GM19324 (cell line): ENCODE results near the gene SLC6A18.

ENCODE experiments used
- ATAC-seq: cut with Tn5 transposase; IDR thresholded peaks from one replicate; pipeline ENCODE4 v1.9.1; 2021; ENCODE audit warnings: mild to moderate bottlenecking, moderate library complexity; ENCODE audit not compliant: unreplicated experiment, low FRiP score

Gene SLC6A18

DNA sequence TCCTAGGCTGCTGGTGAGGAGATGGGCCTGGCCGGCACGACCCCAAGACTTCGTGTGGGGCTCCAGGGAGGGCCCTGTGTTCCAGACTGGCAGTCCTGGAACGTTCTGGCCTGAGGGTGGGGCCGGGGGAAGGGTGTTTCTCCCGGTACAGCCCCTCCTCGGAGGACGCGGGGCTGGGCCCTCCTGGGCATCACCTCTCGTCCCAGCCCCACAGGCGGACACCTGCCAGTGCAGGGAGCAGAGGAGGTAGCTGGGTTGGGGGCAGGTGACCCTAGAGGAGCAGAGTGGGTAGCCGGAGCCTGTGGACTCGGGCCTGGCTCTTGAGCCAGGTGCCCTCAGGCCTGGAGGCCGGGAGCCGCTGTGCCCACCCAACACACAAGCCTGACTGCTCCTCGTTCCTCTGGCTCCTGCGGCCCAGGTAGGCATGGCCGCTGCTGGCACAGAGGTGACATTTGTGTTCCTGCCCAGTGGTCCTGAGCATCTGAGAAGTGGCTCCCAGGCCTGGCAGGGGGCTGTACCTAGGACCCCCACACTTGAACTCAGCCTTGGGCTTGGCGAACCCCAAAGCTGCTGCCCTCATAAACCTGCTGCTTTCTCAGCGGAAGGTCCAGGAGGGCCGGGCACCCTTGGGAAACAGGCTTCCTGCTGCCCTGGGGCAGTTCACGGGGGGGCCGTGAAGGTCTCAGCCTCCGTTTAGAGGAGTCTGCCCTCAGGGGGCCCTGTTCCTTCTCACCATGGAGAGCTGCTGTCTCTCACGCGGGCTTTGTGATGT, 23.0 kb upstream of the SLC6A18 start:
- no peak for ATAC-seq

DNA sequence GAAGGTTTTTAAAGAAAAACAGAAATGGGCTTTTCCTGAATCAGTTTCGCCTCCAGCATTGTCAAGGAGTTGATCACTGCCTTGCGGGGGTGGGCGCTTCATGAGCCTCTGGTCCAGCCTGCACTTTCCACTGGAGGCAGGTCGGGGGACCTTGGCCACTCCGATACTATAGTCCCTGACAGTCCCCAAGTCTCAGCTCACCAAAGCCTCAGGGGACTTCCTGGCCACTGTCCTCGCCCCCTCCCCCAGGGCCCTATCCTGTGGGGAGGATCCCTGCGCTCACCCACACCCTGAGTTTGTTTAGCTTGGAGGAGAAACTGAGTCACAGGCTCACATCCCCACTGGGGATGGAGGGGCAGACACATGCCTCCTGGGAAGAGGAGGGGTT, 22.4 kb upstream of the SLC6A18 start:
- ATAC-seq, result no peak

DNA sequence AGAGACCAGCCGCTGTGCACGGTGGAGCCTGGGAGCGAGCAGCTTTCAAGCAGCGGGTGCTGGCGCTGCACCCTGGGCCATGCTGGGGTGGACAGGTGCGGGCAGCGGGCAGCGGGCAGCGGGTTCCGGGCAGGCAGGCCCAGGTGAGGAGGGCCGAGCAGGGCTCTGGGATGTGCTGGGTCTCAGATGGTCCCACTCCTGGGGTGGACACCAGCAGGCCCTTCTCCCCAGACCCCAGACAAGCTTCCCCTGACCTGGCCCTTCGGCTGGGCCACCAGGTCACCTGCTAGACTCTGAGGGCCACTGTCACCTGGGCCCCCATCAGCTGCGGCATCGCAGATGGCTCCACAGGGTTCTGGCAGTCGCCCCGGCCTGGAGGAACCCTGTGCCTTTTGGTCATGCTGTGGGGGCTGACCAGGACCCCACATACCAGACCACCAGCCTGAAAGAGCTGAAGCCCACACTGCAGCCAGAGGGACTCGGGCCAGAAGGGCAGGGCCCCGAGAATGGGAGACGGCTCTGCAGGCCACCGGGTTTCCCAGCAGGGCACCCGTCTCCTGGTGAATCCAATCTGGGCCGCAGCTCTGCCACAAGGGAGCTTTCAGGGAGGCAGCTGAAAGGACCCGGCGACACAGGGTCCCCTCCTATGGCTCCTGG, 21.7 kb upstream of the SLC6A18 start:
- ATAC-seq, result no peak

DNA sequence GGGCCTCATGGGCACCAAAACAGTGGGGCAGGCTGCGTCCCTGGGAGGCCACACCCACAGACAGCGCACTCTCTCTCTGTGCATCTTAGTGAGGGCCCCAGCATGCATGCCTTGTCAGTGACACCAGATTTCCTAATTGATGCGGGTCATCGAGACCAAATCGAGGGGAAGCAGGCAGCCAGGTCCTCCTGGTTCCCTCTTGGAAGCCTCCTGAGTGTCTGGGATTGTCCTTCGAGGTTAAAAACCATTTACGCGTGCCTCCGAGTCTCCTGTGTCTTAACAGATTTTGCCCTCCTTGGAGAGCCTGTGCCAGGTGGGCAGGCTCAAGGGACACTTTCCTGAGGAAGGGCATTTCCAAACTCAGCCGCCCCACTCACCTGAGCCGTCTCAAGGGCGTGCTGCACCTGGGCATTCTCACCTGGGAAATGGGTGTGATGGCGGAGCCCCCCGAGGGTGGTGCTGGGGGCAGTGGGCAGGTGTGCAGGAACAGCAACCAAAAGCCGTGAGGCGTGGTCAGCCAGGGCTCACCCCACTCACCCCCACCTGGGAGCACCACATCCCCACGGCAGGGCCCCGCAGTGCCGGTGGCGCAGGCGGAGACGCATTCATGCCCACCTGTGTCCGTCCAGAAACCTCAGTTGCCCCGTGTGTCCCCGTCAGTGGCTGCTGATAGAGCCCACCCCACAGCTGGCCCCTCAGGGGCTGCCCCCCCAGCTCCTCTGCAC, 21.1 kb upstream of the SLC6A18 start:
- ATAC-seq, result no peak

DNA sequence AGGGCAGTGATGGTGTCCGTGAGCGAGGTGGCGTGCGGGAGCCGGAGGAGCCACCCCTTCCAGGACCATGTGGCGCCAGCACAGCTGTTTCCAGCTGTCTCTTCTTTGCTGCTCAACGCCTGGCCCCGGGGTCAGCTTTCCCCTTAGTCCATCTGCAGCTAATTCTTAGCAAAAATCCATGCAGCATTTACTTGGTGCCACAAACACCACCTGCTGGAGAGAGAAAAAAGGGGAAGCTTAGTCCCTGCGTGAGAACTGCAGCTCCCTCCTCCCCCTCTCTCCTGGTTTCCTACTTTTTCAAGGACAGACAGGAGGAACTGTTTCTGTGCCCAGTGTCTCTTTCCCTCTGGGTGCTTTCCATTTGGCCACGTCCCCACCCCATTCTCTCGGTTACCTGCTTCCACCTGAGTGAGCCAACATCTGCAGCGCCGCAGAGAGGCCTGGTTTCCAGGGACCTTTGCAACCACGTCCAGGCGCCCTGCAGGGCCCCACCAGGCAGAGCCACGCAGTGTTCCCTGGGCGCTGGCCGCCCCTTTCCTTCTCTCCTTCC, 20.4 kb upstream of the SLC6A18 start:
- no peak for ATAC-seq

DNA sequence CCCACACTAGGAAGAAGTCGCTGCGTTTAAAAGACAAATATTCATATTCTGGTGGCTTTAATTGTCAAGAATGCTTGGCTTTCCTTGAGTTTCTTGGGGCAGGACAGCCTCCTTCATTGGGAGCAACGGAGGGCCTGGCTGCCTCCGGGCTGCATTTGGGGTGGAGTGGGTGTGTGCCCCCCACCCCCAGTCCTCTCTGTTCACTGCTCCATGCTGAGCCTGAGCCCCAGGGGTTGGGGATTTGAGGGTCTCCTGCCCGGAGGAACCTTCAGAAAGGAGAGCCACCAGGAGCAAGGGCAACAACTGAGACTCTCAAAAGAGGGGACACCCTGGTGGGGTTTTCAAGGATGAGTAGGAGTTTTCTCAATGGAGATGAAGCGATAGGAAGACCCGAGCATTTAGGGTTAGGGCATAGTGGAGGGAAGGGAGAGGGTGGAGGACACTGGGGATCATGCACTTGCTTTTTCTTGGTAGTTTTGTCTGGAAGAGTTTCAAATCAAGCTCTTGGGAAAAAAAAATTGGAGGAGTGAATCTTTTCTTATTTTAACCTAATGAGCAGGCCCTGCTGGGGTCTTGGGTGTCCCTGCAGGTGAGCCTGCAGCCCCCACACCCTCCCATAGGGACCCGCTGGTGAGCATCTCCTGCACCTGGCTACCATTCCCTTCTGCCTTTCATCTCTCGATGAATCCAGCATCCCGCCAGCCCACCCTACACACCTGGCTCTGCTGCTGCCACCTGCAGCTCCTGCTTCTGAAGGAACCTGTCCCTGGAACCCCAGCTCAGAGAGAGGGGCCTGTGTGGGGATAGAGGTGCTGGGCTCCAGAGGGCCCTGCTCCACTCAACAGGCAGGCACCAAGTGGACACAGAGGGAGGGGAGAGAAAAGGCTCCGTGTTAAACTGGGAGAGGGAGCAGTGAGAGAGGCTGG, 19.7 kb upstream of the SLC6A18 start:
- ATAC-seq, result no peak

DNA sequence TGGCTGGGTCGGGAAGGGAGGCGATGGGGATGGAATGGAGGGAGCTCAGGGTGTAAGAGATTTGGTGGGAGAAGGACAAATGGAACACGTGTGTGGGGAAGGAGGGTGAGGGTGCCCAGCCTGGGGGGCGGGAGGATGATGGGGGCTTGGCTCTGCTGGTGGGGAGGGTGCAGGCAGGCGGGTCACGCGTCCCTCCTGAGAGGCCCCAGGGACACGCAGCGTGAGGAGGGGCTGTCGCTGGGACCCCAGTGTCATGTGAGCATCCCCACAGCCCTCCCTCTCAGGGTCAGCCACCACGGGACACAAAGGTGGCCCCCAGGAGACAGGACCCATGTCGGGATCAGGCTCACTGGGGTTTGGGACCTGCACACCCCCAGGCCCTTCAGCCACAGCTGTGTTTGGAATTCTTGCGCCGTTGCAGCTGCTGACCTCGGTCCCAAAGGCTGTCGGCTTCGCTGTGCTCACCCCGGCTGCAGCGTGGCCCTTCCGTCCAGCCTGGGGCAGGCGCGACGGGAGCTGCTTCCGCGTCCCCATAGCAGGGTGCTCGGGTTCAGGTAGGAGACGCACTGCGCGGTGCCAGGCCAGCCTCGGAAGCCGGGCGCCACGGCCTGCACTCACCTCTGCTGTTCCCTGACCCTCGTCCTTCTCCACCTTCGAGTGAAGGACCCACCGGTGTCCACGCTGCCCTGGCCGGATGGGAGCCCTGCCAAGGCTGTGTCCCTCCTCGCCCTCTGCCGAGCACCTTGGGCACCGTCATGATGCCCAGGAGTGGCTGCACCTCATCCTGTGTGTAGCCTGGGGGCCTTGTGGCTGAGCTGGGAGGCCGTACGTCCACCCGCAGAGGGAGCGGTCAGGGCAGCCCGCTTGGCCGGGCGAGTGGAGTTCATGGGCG, 18.4 kb upstream of the SLC6A18 start:
- no peak for ATAC-seq

DNA sequence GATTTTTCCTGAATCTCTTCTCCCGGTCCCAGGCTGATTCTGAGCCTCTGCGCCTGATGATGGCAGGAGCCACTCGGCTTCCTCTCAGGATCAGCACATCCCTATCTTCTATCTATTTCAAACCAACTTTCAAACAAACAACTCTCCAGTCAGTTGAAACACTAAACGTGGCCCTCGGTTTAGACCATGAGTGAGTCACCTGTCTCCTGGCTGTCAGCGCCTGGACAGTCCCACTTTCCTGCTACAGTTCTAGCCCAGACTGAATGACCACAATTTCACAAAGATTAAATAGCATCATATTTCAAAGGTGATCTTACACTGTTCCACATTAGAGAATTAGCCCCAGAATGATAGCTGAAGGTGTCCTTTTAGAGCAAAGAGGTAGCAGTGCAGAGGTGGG, 17.6 kb upstream of the SLC6A18 start:
- no peak for ATAC-seq

DNA sequence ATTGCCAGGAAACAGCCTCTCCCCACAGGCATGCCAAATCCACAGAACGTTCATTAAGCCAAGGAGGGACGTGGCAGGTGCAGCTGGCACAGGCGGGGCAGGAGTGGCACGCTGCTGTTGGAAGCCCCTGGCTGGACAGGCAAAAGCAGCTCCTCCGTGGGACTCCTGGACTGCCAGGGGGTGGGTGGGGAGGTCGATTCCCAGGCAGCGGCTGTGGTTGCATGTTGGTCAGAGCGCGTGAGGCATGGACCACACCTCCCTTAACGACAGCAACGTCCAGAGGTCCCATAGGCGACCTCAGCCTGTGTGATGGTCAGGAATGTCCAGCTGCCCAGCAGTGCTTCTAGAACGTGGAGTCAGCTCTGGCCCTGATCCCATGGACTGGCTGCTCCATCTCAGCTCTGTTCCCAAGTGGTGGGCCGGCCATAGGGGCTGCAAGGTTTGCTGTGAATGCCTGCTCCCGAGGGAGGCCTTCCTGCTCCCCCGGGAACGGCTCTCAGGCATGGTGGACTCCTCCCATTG, 16.9 kb upstream of the SLC6A18 start:
- no peak for ATAC-seq

DNA sequence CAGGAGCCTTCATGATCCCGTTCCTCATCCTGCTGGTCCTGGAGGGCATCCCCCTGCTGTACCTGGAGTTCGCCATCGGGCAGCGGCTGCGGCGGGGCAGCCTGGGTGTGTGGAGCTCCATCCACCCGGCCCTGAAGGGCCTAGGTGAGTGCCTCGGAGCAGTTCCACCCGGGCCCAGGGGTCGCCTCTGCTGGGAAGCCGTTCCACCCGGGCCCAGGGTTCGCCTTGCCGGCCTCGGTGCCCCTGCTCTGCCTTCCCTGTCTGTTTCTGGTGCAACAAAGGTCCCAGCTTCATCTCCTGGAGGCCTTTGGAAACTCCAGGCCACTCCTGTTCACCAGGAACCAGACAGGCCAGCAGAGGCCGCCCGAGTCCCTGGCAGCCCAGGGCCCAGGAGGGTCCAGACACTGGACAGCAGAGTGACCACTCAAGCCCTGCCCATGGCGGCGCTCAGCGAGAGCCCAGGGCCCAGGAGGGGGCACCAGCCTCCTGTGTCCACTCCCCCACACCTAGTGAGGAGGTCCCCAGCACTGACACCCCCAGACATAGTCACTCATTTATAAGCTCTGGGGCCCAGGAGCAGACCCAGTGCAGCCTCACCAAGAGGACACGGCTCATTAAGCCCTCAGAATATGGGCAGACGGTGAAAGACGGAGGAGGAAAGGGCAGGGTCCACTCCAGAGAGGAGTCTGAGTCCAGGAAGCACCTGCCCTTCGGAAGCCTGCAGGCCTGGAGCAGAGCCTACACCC, 16.3 kb upstream of the SLC6A18 start:
- no peak for ATAC-seq

DNA sequence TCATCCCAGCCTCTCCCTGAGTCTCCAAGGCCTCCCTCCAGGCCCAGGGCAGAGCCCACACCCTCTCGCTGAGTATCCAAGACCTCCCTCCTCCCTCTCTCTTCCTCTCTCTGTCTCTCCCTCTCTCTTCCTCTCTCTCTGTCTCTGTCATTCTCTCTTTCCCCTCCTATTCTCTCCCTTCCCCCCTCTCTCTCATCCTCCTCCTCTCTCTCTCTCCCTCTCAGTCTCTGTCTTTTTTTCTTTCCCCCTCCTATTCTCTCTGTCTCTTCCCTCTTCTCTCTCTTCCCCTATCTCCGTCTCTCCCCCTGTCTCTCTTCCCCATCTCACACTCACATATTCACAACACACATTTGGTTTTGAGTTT, 15.7 kb upstream of the SLC6A18 start:
- ATAC-seq, result no peak

DNA sequence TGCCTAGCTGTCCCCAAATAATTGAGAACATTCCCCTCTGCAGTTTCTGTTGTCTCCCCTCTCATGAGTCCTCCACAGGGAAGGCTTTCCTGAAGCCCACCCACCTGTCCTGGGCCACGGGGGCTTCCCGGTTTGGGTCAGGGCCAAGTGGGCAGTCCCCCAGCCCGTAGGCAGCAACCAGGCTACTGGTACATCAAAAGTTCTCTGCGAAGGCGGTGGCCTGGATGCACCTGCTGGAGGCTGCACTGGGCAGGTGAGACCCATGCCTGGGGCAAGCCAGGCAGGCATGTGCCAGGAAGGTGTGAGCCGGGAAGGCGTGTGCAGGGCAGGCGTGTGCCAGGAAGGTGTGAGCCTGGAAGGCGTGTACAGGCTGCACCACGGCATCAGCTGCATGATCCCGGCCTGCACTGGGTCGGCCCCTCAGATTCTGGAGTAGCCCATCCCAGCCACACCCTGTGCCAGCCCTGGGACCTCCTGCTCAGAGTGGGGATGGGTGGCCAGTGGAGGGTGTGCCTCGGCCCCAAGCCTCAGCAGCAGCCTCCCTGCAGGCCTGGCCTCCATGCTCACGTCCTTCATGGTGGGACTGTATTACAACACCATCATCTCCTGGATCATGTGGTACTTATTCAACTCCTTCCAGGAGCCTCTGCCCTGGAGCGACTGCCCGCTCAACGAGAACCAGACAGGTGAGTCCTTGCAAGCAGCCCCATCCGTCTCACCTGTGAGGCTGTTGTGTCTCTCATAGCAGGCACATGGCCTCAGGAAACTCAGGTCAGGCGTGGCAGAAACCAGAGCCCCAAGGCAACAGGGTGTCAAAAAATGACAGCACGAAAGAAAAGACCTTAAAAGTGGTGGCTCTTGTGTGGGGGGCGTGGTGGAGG, 15.0 kb upstream of the SLC6A18 start:
- ATAC-seq, result no peak

DNA sequence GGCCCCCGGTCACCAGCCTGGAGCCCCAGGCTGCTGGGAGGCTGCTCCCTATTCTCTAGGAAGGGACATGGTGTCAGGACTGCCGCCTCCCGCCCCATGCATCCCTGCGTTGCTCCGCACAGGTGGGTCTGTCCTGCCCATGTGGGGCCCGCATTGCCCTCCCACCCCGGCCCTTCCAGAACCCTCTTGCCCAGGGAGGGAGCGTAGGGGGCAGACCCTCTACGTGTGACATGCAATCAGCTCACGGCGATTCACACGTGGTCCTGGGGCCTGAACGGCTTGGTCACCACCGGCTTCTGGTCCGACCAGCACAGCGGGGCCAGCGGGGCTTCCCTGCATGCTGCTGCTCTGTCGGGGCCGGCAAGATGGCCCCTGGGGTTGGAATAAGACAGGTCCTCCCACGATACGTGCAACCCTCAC, 14.3 kb upstream of the SLC6A18 start:
- no peak for ATAC-seq

DNA sequence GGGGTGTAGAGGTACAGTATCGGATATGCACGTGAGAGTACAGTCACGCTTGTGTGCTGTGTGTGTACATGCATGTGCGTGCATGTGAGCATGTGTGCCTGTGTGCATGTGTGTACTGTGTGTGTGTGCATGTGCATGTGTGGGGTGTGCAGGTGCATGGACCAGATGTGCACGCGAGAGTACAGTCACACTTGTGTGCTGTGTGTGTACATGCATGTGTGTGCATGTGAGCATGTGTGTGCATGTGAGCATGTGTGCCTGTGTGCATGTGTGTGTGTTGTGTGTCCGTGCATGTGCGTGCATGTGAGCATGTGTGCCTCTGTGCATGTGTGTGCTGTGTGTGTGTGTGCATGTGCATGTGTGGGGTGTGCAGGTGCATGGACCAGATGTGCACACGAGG, 13.5 kb upstream of the SLC6A18 start:
- no peak for ATAC-seq

DNA sequence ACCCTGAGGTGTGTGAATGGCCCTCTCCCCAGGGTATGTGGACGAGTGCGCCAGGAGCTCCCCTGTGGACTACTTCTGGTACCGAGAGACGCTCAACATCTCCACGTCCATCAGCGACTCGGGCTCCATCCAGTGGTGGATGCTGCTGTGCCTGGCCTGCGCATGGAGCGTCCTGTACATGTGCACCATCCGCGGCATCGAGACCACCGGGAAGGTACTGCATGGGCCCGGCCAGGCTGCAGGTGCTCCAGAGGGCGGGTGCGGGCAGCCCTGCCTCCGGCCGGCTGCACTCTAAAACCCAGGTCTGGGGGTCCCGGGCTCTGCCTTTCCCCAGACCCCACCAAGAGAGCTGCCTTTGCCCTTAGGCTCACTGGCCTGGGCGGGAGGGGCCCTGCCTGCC, 12.9 kb upstream of the SLC6A18 start:
- no peak for ATAC-seq

DNA sequence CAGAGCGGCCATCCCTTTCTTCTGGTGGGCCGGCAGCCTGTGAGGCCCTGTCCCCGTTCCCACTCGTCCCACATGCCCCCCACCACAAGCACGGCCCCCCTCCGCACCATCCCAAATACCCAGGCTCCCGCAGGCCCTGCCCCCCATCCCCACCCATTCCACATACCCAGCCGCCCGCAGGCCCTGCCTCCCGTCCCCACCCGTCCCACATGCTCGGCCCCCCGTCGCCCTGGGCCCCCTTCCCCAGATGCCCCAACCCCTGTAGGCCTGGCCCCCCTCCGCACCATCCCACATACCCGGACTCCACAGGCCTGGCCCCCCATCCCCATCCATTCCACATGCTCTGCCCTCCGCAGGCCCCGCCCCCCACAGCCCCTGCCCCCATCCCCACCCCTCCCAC, 12.3 kb upstream of the SLC6A18 start:
- no peak for ATAC-seq

DNA sequence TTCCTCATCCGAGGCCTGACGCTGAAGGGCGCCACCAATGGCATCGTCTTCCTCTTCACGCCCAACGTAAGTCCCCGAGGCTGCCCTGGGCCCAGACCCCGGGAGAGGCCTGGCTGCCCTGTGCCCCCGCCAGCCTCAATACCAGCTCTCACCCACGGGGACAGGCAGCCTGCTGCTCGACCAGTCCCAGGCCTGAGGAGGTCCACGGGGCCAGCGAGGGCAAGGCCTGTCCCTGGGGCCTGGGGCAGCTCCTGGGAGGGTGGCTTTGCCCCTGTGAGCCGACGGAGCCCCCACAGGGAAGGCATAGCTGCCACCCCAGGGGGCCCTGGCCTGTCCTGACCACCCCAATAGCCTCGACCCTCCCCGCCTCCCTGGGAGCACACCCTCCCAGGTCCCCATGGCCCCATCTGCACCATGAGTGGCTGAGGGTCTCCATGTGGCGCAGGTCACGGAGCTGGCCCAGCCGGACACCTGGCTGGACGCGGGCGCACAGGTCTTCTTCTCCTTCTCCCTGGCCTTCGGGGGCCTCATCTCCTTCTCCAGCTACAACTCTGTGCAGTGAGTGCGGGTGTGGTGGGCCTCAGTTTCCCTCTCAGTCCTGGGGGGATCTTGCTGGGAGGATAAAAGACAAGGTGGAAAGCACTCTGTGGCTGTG, 11.5 kb upstream of the SLC6A18 start:
- no peak for ATAC-seq
